Lung (tissue), 12 donors: ENCODE data around the gene PDK2. TPM values are rescaled to one million over a fixed set of nuclear protein-coding genes. Genes with fewer than 3 reads are reported as not detected.

Source experiments
- ATAC-seq: fragments of 200-7000 bp; cut with Tn5 transposase; one replicate; pipeline ENCODE4 v1.9.1; 2020; ENCODE audit warnings: moderate number of reproducible peaks; ENCODE audit not compliant: insufficient read depth, low FRiP score
- DNase-seq, 3 donors: peaks; one replicate each; pipeline ENCODE4 v3.0.0-alpha.2; 2013 to 2017
- H3K27ac ChIP-seq, 2 donors: one replicate each; pipeline ENCODE4 v1.5.1; 2013; ENCODE audit warnings: mild to moderate bottlenecking in 2 of 2, moderate library complexity in 2 of 2, control low read depth in 1 of 2, inconsistent platforms in 1 of 2, low read depth in 1 of 2, low read length in 1 of 2
- H3K27me3 ChIP-seq, 3 donors: one replicate each; pipeline ENCODE4 v1.5.1; 2013; ENCODE audit warnings: low read length in 2 of 3; ENCODE audit not compliant: control insufficient read depth in 3 of 3, insufficient read depth in 3 of 3
- H3K36me3 ChIP-seq, 4 donors: one replicate each; pipeline ENCODE4 v1.5.1; 2013; ENCODE audit warnings: low read length in 4 of 4, mild to moderate bottlenecking in 1 of 4, moderate library complexity in 1 of 4; ENCODE audit not compliant: control insufficient read depth in 4 of 4, insufficient read depth in 4 of 4
- H3K4me1 ChIP-seq, 5 donors: one replicate each; pipeline ENCODE4 v1.5.1; 2013; ENCODE audit warnings: low read length in 5 of 5, mild to moderate bottlenecking in 2 of 5, moderate library complexity in 1 of 5; ENCODE audit not compliant: control insufficient read depth in 5 of 5, insufficient read depth in 5 of 5
- H3K4me3 ChIP-seq: one replicate; pipeline ENCODE4 v1.5.1; 2013; ENCODE audit warnings: mild to moderate bottlenecking, control low read depth, moderate library complexity
- H3K9ac ChIP-seq, 2 donors: one replicate each; pipeline ENCODE4 v1.5.1; 2013; ENCODE audit warnings: low read length in 2 of 2, control low read depth in 1 of 2; ENCODE audit not compliant: insufficient read depth in 1 of 2
- H3K9me3 ChIP-seq, 4 donors: one replicate each; pipeline ENCODE4 v1.5.1; 2013; ENCODE audit warnings: low read length in 3 of 4, mild to moderate bottlenecking in 1 of 4, moderate library complexity in 1 of 4; ENCODE audit not compliant: control insufficient read depth in 4 of 4, insufficient read depth in 3 of 4
- CTCF ChIP-seq: IDR thresholded peaks from 2 replicates; pipeline ENCODE4 v1.5.1; 2012; ENCODE audit warnings: mild to moderate bottlenecking; ENCODE audit errors: control extremely low read depth, extremely low read depth
- WGBS, 2 donors: extraction: QIAGEN DNeasy Blood & Tissue Kit; methylation state at CpG; one replicate each; pipeline ENCODE4 v1.1.7; 2013; 5-methylcytosine and 5-hydroxymethylcytosine counted together
- polyA plus RNA-seq, 2 donors: library from polyadenylated mRNA; stranded (reverse); fragments of 200-250 nt; gene quantifications; one replicate each; pipeline ENCODE4 v1.2.1, GENCODE V29; 2013
- total RNA-seq, 2 donors: library from RNA; depleted of rRNA in 1 of 2; stranded (reverse); fragments of >200 nt in 1 of 2; gene quantifications; one replicate each; pipeline ENCODE4 v1.2.1, GENCODE V29; 2014 to 2021
- donor health status: control.
- donor health status: control.
- donor health status: Bipolar disorder and iron deficiency.
- donor health status: healthy.
- donor health status: DM: yes; HTN: yes; CAD: no.

Gene PDK2
- total and polyA plus RNA-seq, 4 donors: 10.0 to 27.8 (median 19.4) TPM

GRCh38 chr17:50098583-50098982 lies 3.4 kb downstream of the PDK2 start:
- no peak for TF ChIP-seq CTCF
- no peaks in the 10 kb centered on the region for H3K9me3 ChIP-seq
- no peak overlapping the region for H3K9ac ChIP-seq
- no peak for ATAC-seq
- H3K27me3 ChIP-seq: no peaks in the 10 kb centered on the region
- H3K36me3 ChIP-seq: peaks cover 4 to 28% (median 16%) of the 10 kb centered on the region in 4 donors
- no peak for DNase-seq
- 84 to 89% methylated on average over 4 of the region's 4 CpGs for WGBS, 2 donors
- peaks cover 4 to 23% (median 16%) of the 10 kb centered on the region in 5 donors for H3K4me1 ChIP-seq
- peak overlapping the region in 1 of 2 donors; percentile 14 for H3K27ac ChIP-seq
- H3K4me3 ChIP-seq: no peak overlapping the region

- DNase-seq: no peak
- Histone ChIP-seq H3K27ac (peak overlapping the region in 1 of 2 donors; percentile 14), H3K4me1 (peaks cover 4 to 22% (median 16%) of the 10 kb centered on the region in 5 donors), H3K36me3 (peaks cover 4 to 30% (median 18%) of the 10 kb centered on the region in 4 donors), H3K4me3 (no peak overlapping the region), H3K27me3 (no peaks in the 10 kb centered on the region), H3K9me3 (no peaks in the 10 kb centered on the region), H3K9ac (no peak overlapping the region)
- TF ChIP-seq CTCF: no peak
- 79 to 87% methylated on average over 5 of the region's 5 CpGs for WGBS, 2 donors
- no peak for ATAC-seq
Measured at GRCh38 chr17:50099003-50099402, 3.9 kb downstream of the PDK2 start.

GRCh38 chr17:50100480-50100883 lies 5.3 kb downstream of the PDK2 start:
- H3K9ac ChIP-seq: no peak overlapping the region
- H3K9me3 ChIP-seq: no peaks in the 10 kb centered on the region
- H3K36me3 ChIP-seq: peaks cover 4 to 30% (median 20%) of the 10 kb centered on the region in 4 donors
- H3K27ac ChIP-seq: peak overlapping the region in 1 of 2 donors; percentile 56
- H3K4me3 ChIP-seq: no peak overlapping the region
- peaks cover 4 to 22% (median 16%) of the 10 kb centered on the region in 5 donors for H3K4me1 ChIP-seq
- 74 to 83% methylated on average over 5 of the region's 5 CpGs for WGBS, 2 donors
- no peak for TF ChIP-seq CTCF
- ATAC-seq: no peak
- H3K27me3 ChIP-seq: no peaks in the 10 kb centered on the region
- no peak for DNase-seq

GRCh38 chr17:50100921-50101345 lies 5.8 kb downstream of the PDK2 start:
- WGBS, 2 donors: 69 to 81% methylated on average over 15 of the region's 15 CpGs
- no peaks in the 10 kb centered on the region for H3K27me3 ChIP-seq
- H3K9ac ChIP-seq: no peak overlapping the region
- DNase-seq (no peak), ATAC-seq (no peak)
- H3K4me1 ChIP-seq: peaks cover 4 to 20% (median 15%) of the 10 kb centered on the region in 5 donors
- no peaks in the 10 kb centered on the region for H3K9me3 ChIP-seq
- TF ChIP-seq CTCF: no peak
- peak overlapping the region; percentile 40 to 88 for H3K27ac ChIP-seq
- peaks cover 4 to 34% (median 22%) of the 10 kb centered on the region in 4 donors for H3K36me3 ChIP-seq
- no peak overlapping the region for H3K4me3 ChIP-seq
